Mesenteric fat pad (tissue), 1 donor: ENCODE results near the gene CCM2. TPM values are rescaled to one million over a fixed set of nuclear protein-coding genes. Genes with fewer than 3 reads are reported as not detected.
A peak's percentile ranks its signal among the peaks of the same experiment; 100 is the strongest.
"Not testable (repeated sequence)": the region's sequence is repeated elsewhere in the genome, so short reads cannot be mapped to it uniquely, and the experiment has no call there.

ENCODE experiments used
- DNase-seq: peaks from one replicate; pipeline ENCODE4 v3.0.0-alpha.2; 2020; ENCODE audit warnings: low spot score
- total RNA-seq: library from RNA; stranded (reverse); fragmentation: NEBNext Ultra II Directional; extraction: Animal tissue kit (Norgen Biotek cat#: 25700); gene quantifications from one replicate; pipeline ENCODE4 v1.2.1, GENCODE V29; 2021
- donor health status: DM: yes; HTN: yes; CAD: no.

Gene CCM2
- total RNA-seq, 1 donor from 2014 or later, result 53.2 TPM

DNA sequence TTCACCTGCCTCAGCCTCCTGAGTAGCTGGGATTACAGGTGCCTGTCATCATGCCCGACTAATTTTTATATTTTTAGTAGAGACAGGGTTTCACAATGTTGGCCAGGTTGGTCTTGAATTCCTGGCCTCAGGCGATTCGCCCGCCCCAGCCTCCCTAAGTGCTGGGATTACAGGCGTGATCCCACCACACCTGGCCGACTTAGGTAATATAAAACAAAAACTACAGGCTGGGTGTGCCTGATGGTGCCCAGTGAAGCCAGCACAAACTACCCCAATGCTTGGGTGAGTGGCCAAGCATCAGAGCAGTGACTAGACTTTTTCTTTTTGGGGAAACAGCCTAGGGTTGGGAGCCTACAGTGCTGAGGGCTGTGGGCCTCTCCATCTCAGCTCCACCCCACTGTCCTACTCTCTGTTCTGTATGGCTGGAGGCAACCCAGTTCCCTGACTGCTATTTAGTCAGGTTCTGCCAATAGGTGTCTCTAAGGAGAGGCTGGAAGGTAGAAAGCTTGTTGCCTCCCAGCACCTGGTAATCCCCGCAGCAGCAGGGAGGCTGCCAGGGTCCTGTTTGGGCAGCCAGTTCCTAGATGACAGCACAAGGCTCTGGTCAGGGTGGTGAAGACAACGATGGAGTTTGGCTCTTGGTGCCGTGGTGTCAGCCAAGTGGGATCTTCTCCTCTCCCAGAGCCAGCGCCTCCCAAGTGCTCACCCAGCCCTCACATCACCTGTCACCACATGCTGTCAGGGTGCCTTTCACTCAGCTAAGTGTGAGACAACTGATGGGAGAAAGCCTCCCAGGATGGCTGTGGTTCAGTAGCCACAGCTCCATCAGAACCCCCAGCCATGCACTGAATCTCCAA lies 99.2 kb downstream of the CCM2 start:
- peak; percentile 47 for DNase-seq

GRCh38 chr7:45099891-45100760 lies 100.1 kb downstream of the CCM2 start:
- DNase-seq, result peak; percentile 72

DNA sequence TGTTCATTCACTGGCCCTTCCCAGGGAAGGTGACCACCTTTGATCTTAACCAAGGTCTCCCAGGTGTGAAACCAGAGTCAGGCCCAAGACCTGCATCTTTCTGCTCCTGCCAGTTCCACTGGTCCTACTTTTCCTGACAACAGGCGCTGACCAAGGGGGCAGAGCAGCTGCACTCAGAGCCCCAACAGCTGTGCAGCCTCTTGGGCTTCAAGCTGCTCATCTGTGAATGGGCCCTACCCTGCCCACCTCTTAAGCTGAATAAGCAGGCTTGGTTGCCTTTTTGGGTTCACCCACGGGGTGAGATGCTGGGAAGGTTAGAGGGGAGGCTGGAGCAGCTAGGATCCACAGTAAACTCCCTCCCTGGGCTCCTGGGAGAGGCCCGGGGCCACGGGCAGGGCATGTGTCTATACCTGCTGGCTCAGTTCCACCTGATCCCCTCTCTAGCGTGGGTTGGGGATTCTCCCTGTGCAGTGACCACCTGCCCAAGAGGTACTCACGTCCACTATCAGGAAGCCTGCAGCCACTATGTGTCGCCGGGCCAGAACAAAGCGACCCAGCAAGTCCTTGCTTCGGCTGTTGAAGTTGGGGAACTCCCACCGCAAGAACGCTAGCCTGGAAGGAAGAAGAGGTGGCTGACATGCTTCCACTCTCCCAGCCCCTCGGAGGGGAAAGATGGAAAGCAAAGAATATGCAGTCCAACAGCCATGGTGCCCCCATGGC lies 100.9 kb downstream of the CCM2 start:
- DNase-seq, result peak; percentile 78

DNA sequence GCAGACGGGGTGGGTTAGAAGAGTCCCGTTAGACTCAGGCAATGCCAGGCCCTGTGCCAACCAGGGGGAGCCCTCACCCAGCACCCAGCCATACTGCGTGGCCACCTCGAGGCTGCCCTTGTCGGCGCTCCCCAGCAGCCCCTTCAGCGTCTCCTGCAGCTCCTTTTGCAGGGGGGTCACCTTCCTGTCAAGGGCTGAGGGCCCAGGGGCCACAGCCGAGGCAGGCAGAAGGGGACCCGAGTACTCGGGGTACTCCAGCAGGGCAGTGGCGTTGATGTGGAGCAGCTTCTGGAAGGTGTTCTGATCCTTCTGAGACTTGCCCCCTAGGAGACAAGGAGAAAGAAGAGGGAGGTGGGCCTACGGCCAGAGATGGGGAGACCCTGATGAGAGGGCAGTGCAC lies 101.7 kb downstream of the CCM2 start:
- DNase-seq, result no peak

- DNase-seq, result peak; percentile 75
Observed at GRCh38 chr7:45102785-45103712, 103.0 kb downstream of the CCM2 start.

DNA sequence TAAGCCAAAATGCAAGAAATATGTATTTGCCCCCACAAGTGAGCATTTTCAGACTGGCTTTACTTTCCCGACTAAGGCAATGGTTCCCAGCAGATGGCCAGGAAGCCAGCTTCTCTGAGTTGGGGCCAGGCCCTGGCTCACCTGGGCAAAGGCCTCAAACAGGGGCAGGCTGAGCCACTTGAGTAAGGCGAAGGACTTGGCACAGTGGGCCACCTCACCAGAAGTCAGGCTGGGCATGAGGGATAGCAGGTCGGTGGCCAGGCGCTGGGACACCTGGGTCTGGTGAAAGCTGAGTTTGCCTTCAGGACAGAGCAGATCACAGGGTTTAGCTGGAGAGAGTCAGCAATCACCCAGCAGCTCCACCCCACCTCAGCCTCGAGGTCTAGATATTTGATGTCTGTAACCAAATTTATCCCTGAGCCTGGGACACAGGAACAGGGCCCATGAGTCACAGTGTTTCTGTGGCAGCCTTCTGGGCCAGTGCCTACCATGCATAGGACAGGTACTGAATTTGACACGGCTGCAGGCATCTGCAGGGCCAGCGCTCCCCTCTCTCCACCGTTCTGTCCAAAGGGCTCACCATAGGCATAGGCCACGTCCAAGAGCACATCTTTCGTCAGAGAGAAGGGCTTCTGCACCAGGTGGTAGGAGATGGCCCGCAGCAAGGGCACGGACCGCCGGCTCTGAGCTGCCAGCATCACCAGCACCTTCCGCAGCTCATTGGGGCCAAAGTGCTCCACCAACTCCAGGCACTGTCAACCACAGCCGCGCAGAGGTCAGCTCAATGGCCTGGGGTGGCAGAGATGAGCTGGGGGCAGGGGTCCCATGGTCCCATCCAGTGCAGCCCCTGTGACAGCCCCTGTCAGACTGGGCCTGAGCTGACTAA lies 104.2 kb downstream of the CCM2 start:
- DNase-seq, result peak; percentile 86

- peak; percentile 33 for DNase-seq
Observed at GRCh38 chr7:45104844-45105587, 105.0 kb downstream of the CCM2 start.

- DNase-seq, result peak; percentile 59
Observed at GRCh38 chr7:45105588-45106188, 105.7 kb downstream of the CCM2 start.

- DNase-seq, result peak; percentile 53
Observed at GRCh38 chr7:45106820-45107219, 106.8 kb downstream of the CCM2 start.

DNA sequence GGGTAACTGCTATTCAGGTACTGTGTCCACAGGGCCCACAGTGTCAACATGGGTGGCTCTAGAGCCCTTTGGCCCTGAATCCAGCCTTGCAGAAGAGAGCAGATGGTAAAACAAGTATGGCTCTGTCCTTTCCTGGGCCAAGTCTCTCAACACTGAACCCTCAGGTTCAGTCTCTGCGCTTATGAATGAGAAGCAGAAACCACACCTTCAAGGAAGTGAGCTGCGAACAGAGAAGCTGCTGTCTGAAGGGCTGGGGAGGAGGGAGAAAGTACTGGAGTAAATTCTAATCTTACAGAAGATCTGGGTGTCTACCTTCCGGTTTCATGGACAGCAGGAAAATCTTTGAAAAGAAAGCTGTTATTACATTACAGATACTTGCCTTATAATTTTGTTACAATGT lies 107.4 kb downstream of the CCM2 start:
- no peak for DNase-seq

GRCh38 chr7:45108863-45109262 lies 108.9 kb downstream of the CCM2 start:
- DNase-seq, result peak; percentile 65

GRCh38 chr7:45111298-45112223 lies 111.6 kb downstream of the CCM2 start, which contains the start of gene TBRG4:
TBRG4 (minus strand) TSS chr7:45111697; CDS start chr7:45109237, 2,460 bp downstream.
- peak; percentile 99 for DNase-seq

- DNase-seq, result no peak
Observed at GRCh38 chr7:45112648-45113047, 112.6 kb downstream of the CCM2 start.

DNA sequence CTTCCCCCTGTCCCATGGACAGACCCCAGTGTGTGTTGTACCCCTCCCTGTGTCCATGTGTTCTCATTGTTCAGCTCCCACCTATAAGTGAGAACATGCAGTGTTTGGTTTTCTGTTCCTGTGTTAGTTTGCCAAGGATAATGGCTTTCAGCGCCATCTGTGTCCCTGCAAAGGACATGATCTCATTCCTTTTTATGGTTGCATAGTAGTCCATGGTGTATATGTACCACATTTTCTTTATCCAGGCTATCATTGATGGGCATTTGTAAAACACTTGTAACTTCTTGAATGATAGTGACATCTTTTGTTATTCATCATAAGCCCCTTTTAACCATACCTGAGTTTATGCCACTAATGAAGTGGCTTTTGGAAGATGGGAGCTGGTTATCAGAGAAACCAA lies 114.3 kb downstream of the CCM2 start:
- DNase-seq, result not testable (repeated sequence)

- DNase-seq, result no peak
Observed at GRCh38 chr7:45114926-45115325, 114.9 kb downstream of the CCM2 start.

- no peak for DNase-seq
Observed at GRCh38 chr7:45116048-45116447, 116.0 kb downstream of the CCM2 start.

DNA sequence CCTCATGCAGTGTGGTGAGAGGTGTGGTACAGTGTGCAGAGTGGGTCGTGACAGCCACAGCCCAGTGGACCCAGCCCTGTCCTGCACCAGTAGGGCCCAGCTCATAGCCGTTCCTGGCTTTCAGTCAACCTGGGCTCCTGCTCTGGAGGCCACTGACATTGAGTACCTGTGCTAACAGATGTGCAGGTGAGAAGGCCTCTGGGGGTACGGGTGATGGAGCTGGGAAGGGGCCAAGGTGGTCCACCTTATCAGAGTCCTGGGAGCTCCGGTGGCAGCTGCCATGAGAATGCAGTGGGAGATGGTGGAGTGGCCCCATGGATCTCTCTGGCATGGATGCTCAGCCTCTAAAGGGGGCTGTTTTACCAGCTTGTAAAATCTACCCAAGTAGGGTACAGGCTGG lies 117.6 kb downstream of the CCM2 start:
- peak; percentile 62 for DNase-seq
